Right atrium auricular region (tissue), 2 donors: ENCODE results near the gene LIF. TPM values are rescaled to one million over a fixed set of nuclear protein-coding genes. Genes with fewer than 3 reads are reported as not detected.

ENCODE experiments used
- DNase-seq: peaks from one replicate; pipeline ENCODE4 v3.0.0-alpha.2; 2019; ENCODE audit warnings: low spot score
- H3K27ac ChIP-seq, 2 donors: fragments of 200-600 bp; sonication (generic); 1 replicate in 1 of 2; 2 replicates in 1 of 2; pipeline ENCODE4 v1.5.1; 2016 to 2019
- H3K27me3 ChIP-seq, 2 donors: fragments of 200-600 bp; sonication (generic); one replicate each; pipeline versions ENCODE4 v1.5.1 to v1.6.0; 2017 to 2019
- H3K36me3 ChIP-seq: fragments of 200-600 bp; sonication (generic); one replicate; pipeline ENCODE4 v1.5.1; 2016
- H3K4me1 ChIP-seq, 2 donors: fragments of 200-600 bp; sonication (generic); one replicate each; pipeline versions ENCODE4 v1.5.1 to v1.6.0; 2017 to 2019
- H3K4me3 ChIP-seq, 2 donors: fragments of 200-600 bp; sonication (generic); 1 replicate in 1 of 2; 2 replicates in 1 of 2; pipeline ENCODE4 v1.5.1; 2017 to 2019; ENCODE audit warnings: mild to moderate bottlenecking in 1 of 2, moderate library complexity in 1 of 2
- H3K9me3 ChIP-seq, 2 donors: fragments of 200-600 bp; sonication (generic); one replicate each; pipeline ENCODE4 v1.5.1; 2019
- CTCF ChIP-seq, 2 donors: fragments of 200-600 bp; sonication (generic); IDR thresholded peaks; one replicate each; pipeline ENCODE4 v1.5.1; 2019; ENCODE audit warnings: antibody characterized with exemption in 2 of 2
- total RNA-seq, 2 donors: library from RNA; depleted of rRNA; stranded (reverse); fragments of >200 nt; gene quantifications; one replicate each; pipeline ENCODE4 v1.1.0, GENCODE V29; 2016

LIF gene
- total RNA-seq, 2 donors from 2014 or later = 0.79 to 8.9 TPM

GRCh38 chr22:30222321-30222720 is 24.2 kb downstream of the LIF start:
- Histone ChIP-seq H3K4me1 (no peaks in the 10 kb centered on the region), H3K27me3 (no peaks in the 10 kb centered on the region), H3K36me3 (no peaks in the 10 kb centered on the region), H3K4me3 (no peak overlapping the region), H3K27ac (no peak overlapping the region), H3K9me3 (no peaks in the 10 kb centered on the region)
- DNase-seq = no peak
- no peak for TF ChIP-seq CTCF (IDR thresholded peaks at IDR 0.05)

- Histone ChIP-seq H3K4me3 (no peak overlapping the region), H3K36me3 (no peaks in the 10 kb centered on the region), H3K27ac (no peak overlapping the region), H3K9me3 (no peaks in the 10 kb centered on the region), H3K27me3 (no peaks in the 10 kb centered on the region), H3K4me1 (no peaks in the 10 kb centered on the region)
- no peak for TF ChIP-seq CTCF (IDR thresholded peaks at IDR 0.05)
- no peak for DNase-seq
Measured at GRCh38 chr22:30221121-30221992, 25.2 kb downstream of the LIF start.

GRCh38 chr22:30220338-30221012 is 26.1 kb downstream of the LIF start:
- Histone ChIP-seq H3K9me3 (no peaks in the 10 kb centered on the region), H3K4me3 (no peak overlapping the region), H3K27me3 (no peaks in the 10 kb centered on the region), H3K36me3 (no peaks in the 10 kb centered on the region), H3K27ac (no peak overlapping the region), H3K4me1 (no peaks in the 10 kb centered on the region)
- TF ChIP-seq CTCF (IDR thresholded peaks at IDR 0.05) = no peak
- DNase-seq = no peak

- Histone ChIP-seq H3K4me3 (no peak overlapping the region), H3K9me3 (no peaks in the 10 kb centered on the region), H3K27ac (no peak overlapping the region), H3K36me3 (no peaks in the 10 kb centered on the region), H3K4me1 (no peaks in the 10 kb centered on the region), H3K27me3 (no peaks in the 10 kb centered on the region)
- DNase-seq = no peak
- TF ChIP-seq CTCF (IDR thresholded peaks at IDR 0.05) = no peak
Measured at GRCh38 chr22:30219668-30220278, 26.8 kb downstream of the LIF start.

- Histone ChIP-seq H3K27ac (no peak overlapping the region), H3K4me3 (no peak overlapping the region), H3K4me1 (no peaks in the 10 kb centered on the region), H3K27me3 (no peaks in the 10 kb centered on the region), H3K9me3 (no peaks in the 10 kb centered on the region), H3K36me3 (no peaks in the 10 kb centered on the region)
- DNase-seq = no peak
- no peak for TF ChIP-seq CTCF (IDR thresholded peaks at IDR 0.05)
Measured at GRCh38 chr22:30219049-30219654, 27.4 kb downstream of the LIF start.
